Measurements from ENCODE around the gene LCN15. TPM values are rescaled to one million over a fixed set of nuclear protein-coding genes. Genes with fewer than 3 reads are reported as not detected.

Gene LCN15
- total and polyA plus RNA-seq, 2 of the 13 experiments (the other 11 are each of a cell fraction or from before 2014, with no cell fraction given) = 1.3 to 53.7 TPM

- TF ChIP-seq NRL (CRISPR knock-in tag; IDR thresholded peaks at IDR 0.05; ENCODE audit: borderline replicate concordance) = 0 out of 2 replicates have a peak, but pooled peaks have one; percentile 28
- no peak for TF ChIP-seq CTCF (CRISPR knock-in tag; IDR thresholded peaks at IDR 0.05)
- no peak for TF ChIP-seq ZNF569 (CRISPR knock-in tag; IDR thresholded peaks at IDR 0.05; ENCODE audit: borderline replicate concordance)
- no peak for TF ChIP-seq PAX8 (CRISPR knock-in tag; IDR thresholded peaks at IDR 0.05; ENCODE audit: borderline replicate concordance)
- TF ChIP-seq TBL1XR1 (IDR thresholded peaks at IDR 0.05; ENCODE audit: borderline replicate concordance, low read length, partially characterized antibody) = no peak
- no peak for TF ChIP-seq DNMT1 (CRISPR knock-in tag; IDR thresholded peaks at IDR 0.05)
- TF ChIP-seq SETDB1 (CRISPR knock-in tag; IDR thresholded peaks at IDR 0.05; ENCODE audit: borderline replicate concordance) = no peak
- TF ChIP-seq CENPX (CRISPR knock-in tag; IDR thresholded peaks at IDR 0.05) = no peak
- no peak for TF ChIP-seq SMARCC2 (IDR thresholded peaks at IDR 0.05)
- no peak for TF ChIP-seq ZNF704 (CRISPR knock-in tag; IDR thresholded peaks at IDR 0.05; ENCODE audit: borderline replicate concordance)
- no peak for TF ChIP-seq POGK (CRISPR knock-in tag; conservative IDR thresholded peaks at IDR 0.05)
- TF ChIP-seq ZSCAN21 (CRISPR knock-in tag; IDR thresholded peaks at IDR 0.05; ENCODE audit: borderline replicate concordance) = peak; percentile 80; the same call in 1 of the 2 replicates
- TF ChIP-seq ZNF75D (CRISPR knock-in tag; IDR thresholded peaks at IDR 0.05; ENCODE audit: borderline replicate concordance) = no peak
- no peak for TF ChIP-seq ZBTB49 (CRISPR knock-in tag; IDR thresholded peaks at IDR 0.05; ENCODE audit: borderline replicate concordance)
- peak; percentile 37; the same call in 1 of the 2 replicates for TF ChIP-seq BORCS8-MEF2B (CRISPR knock-in tag; IDR thresholded peaks at IDR 0.05)
- TF ChIP-seq FOXC1 (CRISPR knock-in tag; IDR thresholded peaks at IDR 0.05; ENCODE audit: borderline replicate concordance) = 0 out of 2 replicates have a peak, but pooled peaks have one; percentile 69
- TF ChIP-seq MTA3 (CRISPR knock-in tag; IDR thresholded peaks at IDR 0.05) = no peak
- TF ChIP-seq ARNTL (CRISPR knock-in tag; IDR thresholded peaks at IDR 0.05) = peak; percentile 80
- no peak for TF ChIP-seq FOXA1 (IDR thresholded peaks at IDR 0.05)
- TF ChIP-seq FOXA1 (CRISPR knock-in tag; IDR thresholded peaks at IDR 0.05) = no peak
- TF ChIP-seq EHMT2 (IDR thresholded peaks at IDR 0.05; ENCODE audit: borderline replicate concordance, low read depth, low read length) = no peak
- TF ChIP-seq ZNF83 (CRISPR knock-in tag; IDR thresholded peaks at IDR 0.05; ENCODE audit: borderline replicate concordance) = no peak
Measured at GRCh38 chr9:136740971-136741882, 23.1 kb downstream of the LCN15 start (continued).
